Neural progenitor cell (in vitro differentiated cells): Measurements from ENCODE around the gene ABI3BP. TPM values are rescaled to one million over a fixed set of nuclear protein-coding genes. Genes with fewer than 3 reads are reported as not detected.

Source experiments
- DNase-seq: peaks from one replicate; pipeline ENCODE4 v3.0.0-alpha.2; 2016; ENCODE audit warnings: low spot score
- H2AFZ ChIP-seq: fragments of 200-600 bp; sonication (generic); replicated peaks from 2 replicates; pipeline ENCODE4 v1.6.1; 2016; ENCODE audit warnings: antibody characterized with exemption
- H3F3A ChIP-seq: fragments of 200-600 bp; sonication (generic); 2 replicates; pipeline ENCODE4 v1.6.1; 2016; ENCODE audit warnings: antibody characterized with exemption, low read depth
- H3K27ac ChIP-seq: fragments of 200-600 bp; sonication (generic); 2 replicates; pipeline ENCODE4 v1.5.1; 2016; ENCODE audit warnings: mild to moderate bottlenecking
- H3K27me3 ChIP-seq: fragments of 200-600 bp; sonication (generic); 2 replicates; pipeline ENCODE4 v1.6.1; 2016; ENCODE audit warnings: mild to moderate bottlenecking, moderate library complexity
- H3K36me3 ChIP-seq: fragments of 200-600 bp; sonication (generic); 2 replicates; pipeline ENCODE4 v1.5.1; 2016
- H3K4me1 ChIP-seq: fragments of 200-600 bp; sonication (generic); 2 replicates; pipeline ENCODE4 v1.6.1; 2016; ENCODE audit warnings: mixed run types
- H3K4me2 ChIP-seq: fragments of 200-600 bp; sonication (generic); 2 replicates; pipeline ENCODE4 v1.6.1; 2016
- H3K4me3 ChIP-seq: fragments of 200-600 bp; sonication (generic); 2 replicates; pipeline ENCODE4 v1.5.1; 2016
- H3K79me2 ChIP-seq: fragments of 200-600 bp; sonication (generic); 2 replicates; pipeline ENCODE4 v1.6.1; 2016; ENCODE audit warnings: low read depth
- H3K9ac ChIP-seq: fragments of 200-600 bp; sonication (generic); 2 replicates; pipeline ENCODE4 v1.6.1; 2016
- H3K9me3 ChIP-seq: fragments of 200-600 bp; sonication (generic); 2 replicates; pipeline ENCODE4 v1.5.1; 2016; ENCODE audit warnings: low read depth
- H4K20me1 ChIP-seq: fragments of 200-600 bp; sonication (generic); 2 replicates; pipeline ENCODE4 v1.6.1; 2016; ENCODE audit warnings: low read depth
- H3K27ac Mint-ChIP-seq: 3 replicates; pipeline ENCODE4 v1.8.0; 2021; ENCODE audit warnings: mixed read lengths
- H3K27me3 Mint-ChIP-seq: 2 replicates; pipeline ENCODE4 v1.8.0; 2022; ENCODE audit warnings: low read depth, mild to moderate bottlenecking, inconsistent platforms, moderate library complexity, mixed read lengths; ENCODE audit not compliant: insufficient read depth
- H3K36me3 Mint-ChIP-seq: 3 replicates; pipeline ENCODE4 v1.8.0; 2021; ENCODE audit warnings: mixed read lengths
- H3K4me1 Mint-ChIP-seq: 3 replicates; pipeline ENCODE4 v1.8.0; 2021; ENCODE audit warnings: mixed read lengths
- H3K4me3 Mint-ChIP-seq: 3 replicates; pipeline ENCODE4 v1.8.0; 2021; ENCODE audit warnings: mild to moderate bottlenecking, moderate library complexity, mixed read lengths
- H3K9me3 Mint-ChIP-seq: 3 replicates; pipeline ENCODE4 v1.8.0; 2020; ENCODE audit warnings: mixed read lengths
- EZH2 ChIP-seq: fragments of 200-600 bp; sonication (generic); IDR thresholded peaks from 2 replicates; pipeline ENCODE4 v1.6.1; 2017; ENCODE audit warnings: antibody characterized with exemption, mild to moderate bottlenecking, moderate library complexity
- EZH2phosphoT487 ChIP-seq: fragments of 200-600 bp; sonication (generic); IDR thresholded peaks from 2 replicates; pipeline ENCODE4 v1.6.1; 2017; ENCODE audit warnings: antibody characterized with exemption
- total RNA-seq: library from RNA; depleted of rRNA; stranded (reverse); fragments of >200 nt; gene quantifications from 2 replicates; pipeline ENCODE4 v1.2.3, GENCODE V29; 2015; ENCODE audit warnings: low replicate concordance
- TF ChIP-seq, protein P1 (sequence below): fragments of 200-600 bp; sonication (generic); IDR thresholded peaks from 2 replicates; pipeline ENCODE4 v1.5.1; 2017; ENCODE audit warnings: antibody characterized with exemption, mild to moderate bottlenecking

Gene ABI3BP
- total RNA-seq, 1 donor from 2014 or later = not detected

DNA sequence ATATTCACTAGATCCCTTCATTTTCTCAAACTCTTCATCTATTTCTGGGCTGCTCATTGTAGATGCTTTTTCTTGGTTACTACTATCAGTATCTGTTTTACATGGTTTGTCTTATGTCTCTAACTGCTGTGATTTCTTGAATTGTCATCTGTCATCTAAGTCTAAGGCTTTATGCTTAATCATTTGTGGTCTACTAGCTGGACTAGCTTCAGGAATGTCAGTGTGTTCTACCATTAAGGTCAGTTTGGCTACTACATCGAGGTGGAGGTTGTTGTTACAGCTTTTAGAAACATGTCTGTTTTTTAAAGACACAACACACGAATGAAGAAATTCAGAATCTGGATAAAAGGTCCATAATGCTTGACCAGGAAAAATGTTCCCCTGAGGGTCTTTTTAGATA is 82.2 kb downstream of the ABI3BP start:
- no peaks in the 10 kb centered on the region for H3K79me2 ChIP-seq
- no peak overlapping the region for H3K27ac ChIP-seq
- no peaks in the 10 kb centered on the region for H3K9me3 Mint-ChIP-seq
- H3K4me1 ChIP-seq = no peaks in the 10 kb centered on the region
- H3K4me2 ChIP-seq = no peak overlapping the region
- DNase-seq = no peak
- H3K27me3 ChIP-seq = no peaks in the 10 kb centered on the region
- H3K9ac ChIP-seq = no peak overlapping the region
- no peaks in the 10 kb centered on the region for H3K36me3 ChIP-seq
- no peak overlapping the region for H3K27ac Mint-ChIP-seq
- no peaks in the 10 kb centered on the region for H3K36me3 Mint-ChIP-seq
- H4K20me1 ChIP-seq = no peaks in the 10 kb centered on the region
- no peaks in the 10 kb centered on the region for H3K9me3 ChIP-seq
- H3K4me3 Mint-ChIP-seq = no peak overlapping the region
- no peak overlapping the region for H3K4me3 ChIP-seq
- no peaks in the 10 kb centered on the region for H3F3A ChIP-seq
- no peak overlapping the region for H2AFZ ChIP-seq
- H3K4me1 Mint-ChIP-seq = peaks cover 7% of the 10 kb centered on the region
- peaks cover 2% of the 10 kb centered on the region for H3K27me3 Mint-ChIP-seq
- TF ChIP-seq, protein P1, sequence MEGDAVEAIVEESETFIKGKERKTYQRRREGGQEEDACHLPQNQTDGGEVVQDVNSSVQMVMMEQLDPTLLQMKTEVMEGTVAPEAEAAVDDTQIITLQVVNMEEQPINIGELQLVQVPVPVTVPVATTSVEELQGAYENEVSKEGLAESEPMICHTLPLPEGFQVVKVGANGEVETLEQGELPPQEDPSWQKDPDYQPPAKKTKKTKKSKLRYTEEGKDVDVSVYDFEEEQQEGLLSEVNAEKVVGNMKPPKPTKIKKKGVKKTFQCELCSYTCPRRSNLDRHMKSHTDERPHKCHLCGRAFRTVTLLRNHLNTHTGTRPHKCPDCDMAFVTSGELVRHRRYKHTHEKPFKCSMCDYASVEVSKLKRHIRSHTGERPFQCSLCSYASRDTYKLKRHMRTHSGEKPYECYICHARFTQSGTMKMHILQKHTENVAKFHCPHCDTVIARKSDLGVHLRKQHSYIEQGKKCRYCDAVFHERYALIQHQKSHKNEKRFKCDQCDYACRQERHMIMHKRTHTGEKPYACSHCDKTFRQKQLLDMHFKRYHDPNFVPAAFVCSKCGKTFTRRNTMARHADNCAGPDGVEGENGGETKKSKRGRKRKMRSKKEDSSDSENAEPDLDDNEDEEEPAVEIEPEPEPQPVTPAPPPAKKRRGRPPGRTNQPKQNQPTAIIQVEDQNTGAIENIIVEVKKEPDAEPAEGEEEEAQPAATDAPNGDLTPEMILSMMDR = no peak
- TF ChIP-seq EZH2 (no peak), EZH2phosphoT487 (no peak)

DNA sequence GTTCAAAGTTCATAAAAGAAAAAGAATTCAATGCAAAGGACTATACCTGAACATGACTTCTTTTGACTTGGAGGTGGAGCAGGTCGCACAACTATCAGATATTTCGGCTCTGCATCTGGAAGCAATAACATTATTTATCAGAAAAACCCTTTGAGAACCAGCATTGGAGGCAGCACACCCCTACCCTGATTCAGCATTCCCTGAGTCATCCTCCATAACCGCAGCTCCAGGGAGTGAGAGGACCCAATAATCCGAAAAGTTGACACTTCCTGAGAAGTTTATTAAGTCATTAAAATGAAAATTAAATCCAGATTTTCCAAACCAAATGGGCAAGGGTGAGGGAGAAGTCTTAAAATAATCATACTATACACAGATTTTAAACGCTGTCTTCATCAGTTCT is 90.6 kb downstream of the ABI3BP start:
- Histone ChIP-seq H3K4me2 (no peak overlapping the region), H3F3A (no peaks in the 10 kb centered on the region), H2AFZ (no peak overlapping the region), H4K20me1 (no peaks in the 10 kb centered on the region), H3K9ac (no peak overlapping the region), H3K4me1 (no peaks in the 10 kb centered on the region), H3K4me3 (no peak overlapping the region), H3K9me3 (no peaks in the 10 kb centered on the region), H3K79me2 (no peaks in the 10 kb centered on the region), H3K27ac (no peak overlapping the region), H3K36me3 (no peaks in the 10 kb centered on the region), H3K27me3 (no peaks in the 10 kb centered on the region)
- Mint-ChIP-seq H3K27ac (no peak overlapping the region), H3K9me3 (no peaks in the 10 kb centered on the region), H3K36me3 (no peaks in the 10 kb centered on the region), H3K4me1 (no peaks in the 10 kb centered on the region), H3K4me3 (no peak overlapping the region), H3K27me3 (no peaks in the 10 kb centered on the region)
- DNase-seq = no peak
- TF ChIP-seq EZH2 (no peak), EZH2phosphoT487 (no peak)
- TF ChIP-seq, protein P1 = no peak

DNA sequence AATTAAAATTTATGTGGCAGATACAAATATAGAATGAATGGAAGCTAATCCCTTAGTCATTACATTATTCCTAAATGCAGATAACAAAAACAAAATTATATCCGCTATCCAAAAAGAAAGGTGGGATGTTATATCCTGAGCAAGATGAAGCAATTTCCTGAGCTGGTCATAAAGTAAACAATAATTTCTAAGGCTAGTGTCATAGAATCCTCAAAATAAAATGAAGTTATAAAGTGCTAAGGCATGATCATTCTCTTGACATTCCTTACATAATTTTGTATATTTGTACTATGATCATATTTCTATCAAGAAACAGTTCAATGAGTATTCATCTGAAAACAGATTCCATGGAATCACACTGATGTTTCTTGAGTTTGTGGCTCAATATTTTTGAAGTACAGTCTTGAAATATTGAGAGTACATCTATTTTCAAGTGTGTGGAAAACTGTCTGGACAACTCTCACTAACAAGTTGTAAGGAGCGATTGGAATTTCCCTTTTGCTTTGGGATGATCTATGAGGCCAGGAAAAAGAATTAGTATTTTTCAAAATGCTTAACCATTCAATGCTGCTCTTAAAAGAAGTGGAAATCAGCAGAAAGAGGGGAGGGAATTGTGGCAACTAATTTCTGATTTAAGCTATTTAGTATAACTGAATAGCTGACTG is 92.4 kb downstream of the ABI3BP start:
- DNase-seq = no peak
- no peak overlapping the region for H3K9ac ChIP-seq
- no peak overlapping the region for H3K27ac ChIP-seq
- no peaks in the 10 kb centered on the region for H3K4me1 ChIP-seq
- no peak overlapping the region for H3K27ac Mint-ChIP-seq
- H4K20me1 ChIP-seq = no peaks in the 10 kb centered on the region
- no peaks in the 10 kb centered on the region for H3K36me3 Mint-ChIP-seq
- H2AFZ ChIP-seq = no peak overlapping the region
- H3K4me1 Mint-ChIP-seq = no peaks in the 10 kb centered on the region
- H3K4me3 Mint-ChIP-seq = no peak overlapping the region
- no peak overlapping the region for H3K4me2 ChIP-seq
- no peaks in the 10 kb centered on the region for H3K27me3 Mint-ChIP-seq
- no peaks in the 10 kb centered on the region for H3K36me3 ChIP-seq
- H3K9me3 Mint-ChIP-seq = no peaks in the 10 kb centered on the region
- H3K4me3 ChIP-seq = no peak overlapping the region
- H3F3A ChIP-seq = no peaks in the 10 kb centered on the region
- H3K27me3 ChIP-seq = no peaks in the 10 kb centered on the region
- H3K79me2 ChIP-seq = no peaks in the 10 kb centered on the region
- no peak for TF ChIP-seq EZH2phosphoT487
- TF ChIP-seq, protein P1 = no peak
- H3K9me3 ChIP-seq = no peaks in the 10 kb centered on the region
